COLO829 (cell line): ENCODE results near the gene CTCF.

ENCODE experiments used
- DNase-seq: peaks from one replicate; pipeline ENCODE4 v3.0.0; 2012; ENCODE audit warnings: low spot score

Gene CTCF

GRCh38 chr16:67652578-67653127 lies 90.3 kb downstream of the CTCF start:
- DNase-seq, result no peak

- no peak for DNase-seq
These were observed 90.9 kb downstream of the CTCF start for GRCh38 chr16:67653128-67653788.

GRCh38 chr16:67653789-67654402 lies 91.6 kb downstream of the CTCF start:
- no peak for DNase-seq

GRCh38 chr16:67654403-67654911 lies 92.1 kb downstream of the CTCF start:
- DNase-seq, result no peak

GRCh38 chr16:67655363-67655762 lies 93.0 kb downstream of the CTCF start:
- DNase-seq, result no peak

DNA sequence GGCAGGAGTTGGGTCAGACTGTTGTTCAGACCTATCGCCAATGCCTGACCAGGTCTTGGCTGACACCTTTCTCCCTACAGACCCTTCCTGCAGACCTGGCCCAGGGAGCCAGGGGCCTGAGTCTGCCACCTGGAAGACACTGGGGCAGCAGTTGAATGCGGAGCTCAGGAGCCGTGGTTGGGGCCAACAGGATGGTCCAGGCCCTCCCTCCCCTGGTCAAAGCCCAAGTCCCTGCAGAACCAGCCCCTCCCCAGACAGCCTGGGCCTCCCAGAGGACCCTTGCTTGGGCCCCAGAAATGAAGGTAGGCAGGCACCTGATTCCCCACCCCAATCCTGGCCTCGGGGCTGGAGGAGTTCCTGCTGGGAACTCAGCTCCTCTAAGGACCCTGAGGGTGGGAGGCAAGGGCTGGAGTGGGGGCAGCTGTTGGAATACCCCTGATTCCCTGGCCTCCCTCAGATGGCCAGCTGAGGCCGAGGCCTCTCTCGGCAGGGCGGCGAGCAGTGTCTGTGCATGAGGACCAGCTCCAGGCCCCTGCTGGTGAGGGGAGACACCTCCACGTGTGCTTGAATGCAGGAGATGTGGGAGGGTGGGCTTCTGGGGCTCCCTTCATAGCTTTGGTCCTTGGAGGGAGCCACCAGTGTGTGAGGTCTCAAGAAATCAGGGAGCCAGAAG lies 94.2 kb downstream of the CTCF start:
- DNase-seq, result no peak

DNA sequence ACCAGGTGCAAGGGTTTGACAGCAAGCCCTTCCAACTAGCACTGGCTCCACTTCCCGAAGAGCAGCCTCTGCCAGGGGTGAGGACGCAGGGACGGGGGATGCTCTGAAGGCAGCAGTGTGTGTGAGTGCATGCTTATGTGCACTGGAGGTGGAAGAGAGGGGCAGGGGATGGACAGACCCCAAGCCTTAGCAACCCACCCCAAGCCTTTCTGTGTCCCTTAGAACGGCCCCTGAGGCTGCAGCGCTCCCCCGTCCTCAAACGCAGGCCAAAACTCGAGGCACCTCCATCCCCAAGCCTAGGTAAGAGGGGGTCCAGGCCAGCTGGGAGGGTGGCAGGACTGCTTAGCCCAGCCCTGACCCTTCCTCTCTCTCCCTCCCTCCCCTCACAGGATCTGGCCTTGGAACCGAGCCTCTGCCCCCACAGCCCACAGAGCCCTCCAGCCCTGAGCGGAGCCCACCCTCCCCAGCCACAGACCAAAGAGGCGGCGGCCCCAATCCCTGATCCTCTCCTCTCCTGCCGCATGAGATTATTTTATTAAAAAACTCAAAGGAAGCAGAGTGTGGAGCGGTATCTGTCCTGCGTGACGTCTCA lies 94.8 kb downstream of the CTCF start:
- DNase-seq, result no peak

DNA sequence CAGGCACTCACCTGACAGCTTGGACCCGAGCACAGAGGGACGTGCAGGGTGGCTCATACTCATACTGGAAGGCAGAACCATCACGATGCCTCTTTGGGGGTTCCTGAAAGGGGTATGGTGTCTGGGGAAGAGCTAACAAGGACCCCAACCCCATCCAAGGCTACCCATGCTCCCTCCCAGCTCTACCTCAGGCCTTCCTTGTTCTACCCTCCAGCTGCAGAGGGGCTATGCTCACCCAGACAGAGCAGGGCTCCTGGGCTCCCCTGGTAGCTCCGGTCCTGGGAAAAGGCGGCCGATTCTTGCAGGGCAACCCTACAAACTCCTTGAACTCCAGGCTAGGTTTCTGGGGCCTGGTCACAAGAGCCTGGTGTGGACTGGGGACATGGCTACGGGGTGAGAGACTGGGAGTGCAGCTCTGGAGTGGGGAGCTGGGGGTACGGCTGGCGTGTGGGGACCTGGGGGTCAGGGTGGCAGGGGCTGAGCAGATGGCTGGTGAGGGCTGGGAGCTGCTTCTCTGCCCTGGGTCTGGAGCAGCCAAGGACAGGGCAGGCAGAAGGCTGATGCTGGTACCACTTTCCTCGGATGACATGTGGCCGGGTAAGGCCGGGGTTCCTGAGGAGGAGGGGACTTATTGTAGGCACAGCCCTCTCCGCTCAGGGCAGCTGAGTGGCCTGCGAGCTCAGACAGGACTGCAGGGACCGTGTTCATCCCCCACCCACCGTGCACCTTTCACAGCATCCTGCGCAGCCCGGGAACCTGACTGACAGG lies 95.6 kb downstream of the CTCF start:
- no peak for DNase-seq

GRCh38 chr16:67658849-67659674 lies 96.7 kb downstream of the CTCF start:
- DNase-seq, result no peak

DNA sequence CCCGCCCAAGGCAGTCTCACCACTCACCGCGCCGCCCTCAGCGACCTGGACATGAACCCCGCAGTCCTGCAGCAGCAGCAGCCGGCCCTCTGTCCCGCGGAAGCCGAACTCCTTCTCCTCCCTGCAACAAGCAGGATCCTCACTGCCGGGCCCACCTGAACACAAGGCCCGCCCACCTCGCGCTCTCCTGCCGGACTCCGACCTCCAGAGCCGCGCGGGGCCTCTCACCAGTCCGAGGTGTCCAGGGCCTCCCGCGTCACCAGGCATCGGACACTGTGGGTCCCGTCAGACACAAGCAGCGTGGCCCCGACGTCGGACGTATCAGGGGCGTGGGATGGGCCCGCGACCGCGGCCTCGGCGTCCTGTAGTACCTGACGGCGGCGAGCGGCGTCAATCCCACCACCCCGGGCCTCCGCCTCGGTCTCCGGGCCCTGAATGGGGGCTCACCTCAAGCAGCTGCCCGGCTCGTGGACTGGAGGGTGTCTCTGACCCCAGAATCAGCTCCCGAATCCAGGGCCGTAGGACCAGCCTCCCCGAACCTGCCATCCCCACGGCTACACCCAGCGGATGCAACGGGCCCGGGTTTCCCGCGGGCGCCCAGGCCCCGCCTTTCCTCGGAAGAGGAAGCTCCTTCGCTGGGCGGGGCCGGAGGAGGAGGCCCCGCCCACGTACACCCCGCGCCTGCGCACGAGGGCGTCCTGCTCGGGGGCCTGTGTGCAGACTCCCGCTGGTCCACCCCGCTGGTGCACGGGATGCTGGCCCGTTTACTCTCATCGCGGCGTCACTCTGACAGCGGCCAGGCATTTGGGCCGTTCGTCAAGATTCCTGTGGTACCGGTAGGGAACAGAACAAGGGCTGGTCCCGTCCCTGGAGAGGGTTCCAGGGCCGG lies 97.6 kb downstream of the CTCF start, which contains the start of gene ACD:
ACD (minus strand) TSS at position 586 of the 889 bp plus-strand sequence; CDS start at position 546, 40 bp downstream.
- peak; percentile 89 for DNase-seq

GRCh38 chr16:67660564-67661028 lies 98.3 kb downstream of the CTCF start, which contains the start of gene PARD6A:
PARD6A (plus strand) TSS chr16:67660960; CDS start chr16:67661039, 79 bp downstream.
- peak; percentile 97 for DNase-seq

- no peak for DNase-seq
These were observed 98.9 kb downstream of the CTCF start for GRCh38 chr16:67661101-67661761.

DNA sequence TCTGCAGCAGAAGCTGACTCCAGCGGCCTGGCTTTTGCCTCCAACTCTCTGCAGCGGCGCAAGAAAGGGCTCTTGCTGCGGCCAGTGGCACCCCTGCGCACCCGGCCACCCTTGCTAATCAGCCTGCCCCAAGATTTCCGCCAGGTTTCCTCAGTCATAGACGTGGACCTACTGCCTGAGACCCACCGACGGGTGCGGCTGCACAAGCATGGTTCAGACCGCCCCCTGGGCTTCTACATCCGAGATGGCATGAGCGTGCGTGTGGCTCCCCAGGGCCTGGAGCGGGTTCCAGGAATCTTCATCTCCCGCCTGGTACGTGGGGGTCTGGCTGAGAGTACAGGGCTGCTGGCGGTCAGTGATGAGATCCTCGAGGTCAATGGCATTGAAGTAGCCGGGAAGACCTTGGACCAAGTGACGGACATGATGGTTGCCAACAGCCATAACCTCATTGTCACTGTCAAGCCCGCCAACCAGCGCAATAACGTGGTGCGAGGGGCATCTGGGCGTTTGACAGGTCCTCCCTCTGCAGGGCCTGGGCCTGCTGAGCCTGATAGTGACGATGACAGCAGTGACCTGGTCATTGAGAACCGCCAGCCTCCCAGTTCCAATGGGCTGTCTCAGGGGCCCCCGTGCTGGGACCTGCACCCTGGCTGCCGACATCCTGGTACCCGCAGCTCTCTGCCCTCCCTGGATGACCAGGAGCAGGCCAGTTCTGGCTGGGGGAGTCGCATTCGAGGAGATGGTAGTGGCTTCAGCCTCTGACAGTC lies 99.7 kb downstream of the CTCF start:
- no peak for DNase-seq

- no peak for DNase-seq
These were observed 100.3 kb downstream of the CTCF start for GRCh38 chr16:67662653-67663010.

- DNase-seq, result no peak
These were observed 101.0 kb downstream of the CTCF start for GRCh38 chr16:67663151-67663876.

DNA sequence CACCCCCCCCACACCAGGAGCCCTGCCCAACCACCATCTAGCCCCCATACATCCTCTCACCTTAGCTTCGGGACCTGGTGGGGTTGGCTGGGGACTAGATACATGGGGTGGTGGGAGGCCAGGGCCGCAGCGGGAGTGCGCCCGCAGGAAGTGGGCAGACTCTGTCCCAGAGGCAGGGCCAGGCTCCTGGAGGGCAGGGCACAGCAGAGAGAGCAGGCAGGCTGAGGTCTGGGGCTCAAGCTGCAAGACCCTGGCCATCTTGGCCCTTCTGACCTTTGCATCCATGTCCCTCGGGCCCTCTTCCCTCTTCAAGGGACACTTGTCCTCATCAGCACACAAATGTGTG lies 101.5 kb downstream of the CTCF start:
- no peak for DNase-seq

DNA sequence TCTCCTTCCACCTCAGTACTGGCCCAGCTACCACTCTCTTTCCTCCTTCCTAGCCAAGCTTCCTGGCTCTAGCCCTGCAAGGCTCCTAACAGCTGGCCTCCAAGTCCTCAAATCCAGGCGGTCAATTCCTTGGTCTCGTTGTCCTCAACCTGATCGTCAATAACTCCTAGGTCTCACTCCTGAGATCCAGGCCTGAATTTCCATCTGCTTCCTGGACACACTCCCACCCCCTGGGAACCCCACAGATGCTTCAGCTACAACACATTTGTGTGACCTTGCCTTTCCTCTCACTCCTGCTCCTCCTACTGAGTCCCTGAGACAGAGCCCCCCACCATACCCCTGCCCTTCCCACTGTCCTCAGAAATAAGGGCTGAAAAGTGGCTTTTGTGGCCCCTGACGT lies 101.9 kb downstream of the CTCF start:
- no peak for DNase-seq

- DNase-seq, result no peak
These were observed 102.5 kb downstream of the CTCF start for GRCh38 chr16:67664871-67665270.
